Measurements from ENCODE around the gene EGF.

Gene EGF

DNA sequence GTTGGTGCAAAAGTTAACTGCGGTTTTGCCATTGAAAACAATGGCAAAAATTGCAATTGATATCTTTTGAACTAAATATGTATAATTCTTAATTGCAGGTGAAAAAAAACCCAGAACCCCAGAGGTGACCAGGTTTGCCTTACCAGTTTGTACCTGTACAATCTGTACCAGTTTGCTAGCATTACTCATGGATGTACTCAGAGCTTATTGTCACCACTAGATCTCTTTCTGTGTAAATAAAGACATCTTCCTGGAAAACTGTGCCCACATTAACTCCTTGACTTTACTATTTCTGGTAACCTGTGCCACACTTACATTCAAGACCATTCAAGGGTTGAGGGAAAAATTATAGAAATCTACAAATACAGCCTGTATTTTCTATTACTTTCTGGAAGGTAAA lies 146.0 kb downstream of the EGF start:
- TF ChIP-seq TOX (CRISPR knock-in tag; IDR thresholded peaks at IDR 0.05; ENCODE audit: borderline replicate concordance) (no peak), ZNF8 (CRISPR knock-in tag; IDR thresholded peaks at IDR 0.05) (no peak), ZNF70 (CRISPR knock-in tag; IDR thresholded peaks at IDR 0.05) (no peak), POU6F1 (CRISPR knock-in tag; IDR thresholded peaks at IDR 0.05; ENCODE audit: borderline replicate concordance, low read depth) (no peak), CREB5 (CRISPR knock-in tag; IDR thresholded peaks at IDR 0.05; ENCODE audit: low read depth) (no peak), ISL1 (CRISPR knock-in tag; IDR thresholded peaks at IDR 0.05) (no peak), ZC3H10 (CRISPR knock-in tag; IDR thresholded peaks at IDR 0.05) (no peak), GLIS3 (CRISPR knock-in tag; IDR thresholded peaks at IDR 0.05) (no peak), ZFP30 (CRISPR knock-in tag; IDR thresholded peaks at IDR 0.05) (no peak), CSDC2 (CRISPR knock-in tag; IDR thresholded peaks at IDR 0.05) (no peak), BACH2 (CRISPR knock-in tag; IDR thresholded peaks at IDR 0.05; ENCODE audit: borderline replicate concordance) (no peak), PPARA (CRISPR knock-in tag; IDR thresholded peaks at IDR 0.05; ENCODE audit: borderline replicate concordance) (no peak), TCF4 (CRISPR knock-in tag; IDR thresholded peaks at IDR 0.05; ENCODE audit: borderline replicate concordance) (no peak), ARNTL (CRISPR knock-in tag; IDR thresholded peaks at IDR 0.05; ENCODE audit: borderline replicate concordance, low read depth) (no peak), OSR1 (CRISPR knock-in tag; IDR thresholded peaks at IDR 0.05) (no peak)
- TF ChIP-seq, protein P1, sequence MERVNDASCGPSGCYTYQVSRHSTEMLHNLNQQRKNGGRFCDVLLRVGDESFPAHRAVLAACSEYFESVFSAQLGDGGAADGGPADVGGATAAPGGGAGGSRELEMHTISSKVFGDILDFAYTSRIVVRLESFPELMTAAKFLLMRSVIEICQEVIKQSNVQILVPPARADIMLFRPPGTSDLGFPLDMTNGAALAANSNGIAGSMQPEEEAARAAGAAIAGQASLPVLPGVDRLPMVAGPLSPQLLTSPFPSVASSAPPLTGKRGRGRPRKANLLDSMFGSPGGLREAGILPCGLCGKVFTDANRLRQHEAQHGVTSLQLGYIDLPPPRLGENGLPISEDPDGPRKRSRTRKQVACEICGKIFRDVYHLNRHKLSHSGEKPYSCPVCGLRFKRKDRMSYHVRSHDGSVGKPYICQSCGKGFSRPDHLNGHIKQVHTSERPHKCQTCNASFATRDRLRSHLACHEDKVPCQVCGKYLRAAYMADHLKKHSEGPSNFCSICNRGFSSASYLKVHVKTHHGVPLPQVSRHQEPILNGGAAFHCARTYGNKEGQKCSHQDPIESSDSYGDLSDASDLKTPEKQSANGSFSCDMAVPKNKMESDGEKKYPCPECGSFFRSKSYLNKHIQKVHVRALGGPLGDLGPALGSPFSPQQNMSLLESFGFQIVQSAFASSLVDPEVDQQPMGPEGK (CRISPR knock-in tag; IDR thresholded peaks at IDR 0.05; ENCODE audit: borderline replicate concordance): no peak

GRCh38 chr4:110059556-110060191 lies 147.0 kb downstream of the EGF start:
- no peak for ATAC-seq
- TF ChIP-seq, protein P2, sequence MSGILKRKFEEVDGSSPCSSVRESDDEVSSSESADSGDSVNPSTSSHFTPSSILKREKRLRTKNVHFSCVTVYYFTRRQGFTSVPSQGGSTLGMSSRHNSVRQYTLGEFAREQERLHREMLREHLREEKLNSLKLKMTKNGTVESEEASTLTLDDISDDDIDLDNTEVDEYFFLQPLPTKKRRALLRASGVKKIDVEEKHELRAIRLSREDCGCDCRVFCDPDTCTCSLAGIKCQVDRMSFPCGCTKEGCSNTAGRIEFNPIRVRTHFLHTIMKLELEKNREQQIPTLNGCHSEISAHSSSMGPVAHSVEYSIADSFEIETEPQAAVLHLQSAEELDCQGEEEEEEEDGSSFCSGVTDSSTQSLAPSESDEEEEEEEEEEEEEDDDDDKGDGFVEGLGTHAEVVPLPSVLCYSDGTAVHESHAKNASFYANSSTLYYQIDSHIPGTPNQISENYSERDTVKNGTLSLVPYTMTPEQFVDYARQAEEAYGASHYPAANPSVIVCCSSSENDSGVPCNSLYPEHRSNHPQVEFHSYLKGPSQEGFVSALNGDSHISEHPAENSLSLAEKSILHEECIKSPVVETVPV (CRISPR knock-in tag; IDR thresholded peaks at IDR 0.05): no peak
- TF ChIP-seq ZFP30 (CRISPR knock-in tag; IDR thresholded peaks at IDR 0.05) (no peak), ARNTL (CRISPR knock-in tag; IDR thresholded peaks at IDR 0.05; ENCODE audit: borderline replicate concordance, low read depth) (no peak), TSHZ2 (CRISPR knock-in tag; IDR thresholded peaks at IDR 0.05) (no peak), ZFP3 (CRISPR knock-in tag; IDR thresholded peaks at IDR 0.05) (no peak), TCF4 (CRISPR knock-in tag; IDR thresholded peaks at IDR 0.05; ENCODE audit: borderline replicate concordance) (no peak), ESRRG (CRISPR knock-in tag; IDR thresholded peaks at IDR 0.05) (no peak), TOX (CRISPR knock-in tag; IDR thresholded peaks at IDR 0.05; ENCODE audit: borderline replicate concordance) (no peak), RARB (CRISPR knock-in tag; IDR thresholded peaks at IDR 0.05) (no peak), CREB5 (CRISPR knock-in tag; IDR thresholded peaks at IDR 0.05; ENCODE audit: low read depth) (no peak)
- TF ChIP-seq, protein P1 (CRISPR knock-in tag; IDR thresholded peaks at IDR 0.05; ENCODE audit: borderline replicate concordance): no peak

More for the DNA sequence above, 146.0 kb downstream of the EGF start:
- no peak for ATAC-seq

All from SK-N-SH treated with all-trans-retinoic acid at 6 μM for 48 hours (cell line).